Stimulated activated CD4-positive, alpha-beta T cell treated with anti-CD3 and anti-CD28 coated beads, Interleukin-15, amount 100 ng/mL, for 24 hours (primary cell): ENCODE data around the gene MAST4.

Experiments
- DNase-seq: peaks from one replicate; pipeline ENCODE4 v3.0.0-alpha.2; 2020

MAST4 gene

DNA sequence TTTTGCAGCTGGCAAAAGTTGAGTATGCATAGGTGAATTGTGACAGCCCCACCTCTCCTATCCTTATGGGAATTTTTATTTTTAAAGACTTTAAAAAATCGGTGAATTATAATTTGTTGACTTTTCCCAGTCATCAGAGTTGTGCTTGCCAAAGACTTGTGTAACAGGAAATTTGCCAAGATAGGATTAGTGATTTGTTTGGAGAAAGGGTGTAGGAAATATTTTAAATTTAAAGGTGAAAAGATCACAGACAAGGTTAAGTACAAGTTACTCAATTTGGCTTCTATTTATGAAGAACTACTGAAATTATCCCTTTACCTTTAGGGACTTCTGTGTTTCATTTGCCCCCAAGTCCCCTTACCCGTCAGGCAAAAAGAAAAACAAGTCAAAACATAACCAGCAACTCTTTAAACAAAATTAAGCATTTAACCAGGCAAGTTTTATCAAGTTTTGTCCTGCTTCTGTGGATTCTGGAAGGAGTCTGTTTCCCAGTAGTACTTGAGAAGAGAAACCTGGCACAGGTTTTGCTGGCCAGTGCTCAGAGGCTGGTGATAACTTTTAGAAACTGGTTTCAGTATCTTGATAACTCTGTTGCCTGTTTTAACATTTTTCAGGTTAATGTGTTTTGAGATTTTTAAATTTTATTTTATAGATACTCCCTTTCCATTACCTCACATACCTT is 285.4 kb downstream of the MAST4 start:
- no peak for DNase-seq

- no peak for DNase-seq
Observed at GRCh38 chr5:66882606-66883227, 286.5 kb downstream of the MAST4 start.

DNA sequence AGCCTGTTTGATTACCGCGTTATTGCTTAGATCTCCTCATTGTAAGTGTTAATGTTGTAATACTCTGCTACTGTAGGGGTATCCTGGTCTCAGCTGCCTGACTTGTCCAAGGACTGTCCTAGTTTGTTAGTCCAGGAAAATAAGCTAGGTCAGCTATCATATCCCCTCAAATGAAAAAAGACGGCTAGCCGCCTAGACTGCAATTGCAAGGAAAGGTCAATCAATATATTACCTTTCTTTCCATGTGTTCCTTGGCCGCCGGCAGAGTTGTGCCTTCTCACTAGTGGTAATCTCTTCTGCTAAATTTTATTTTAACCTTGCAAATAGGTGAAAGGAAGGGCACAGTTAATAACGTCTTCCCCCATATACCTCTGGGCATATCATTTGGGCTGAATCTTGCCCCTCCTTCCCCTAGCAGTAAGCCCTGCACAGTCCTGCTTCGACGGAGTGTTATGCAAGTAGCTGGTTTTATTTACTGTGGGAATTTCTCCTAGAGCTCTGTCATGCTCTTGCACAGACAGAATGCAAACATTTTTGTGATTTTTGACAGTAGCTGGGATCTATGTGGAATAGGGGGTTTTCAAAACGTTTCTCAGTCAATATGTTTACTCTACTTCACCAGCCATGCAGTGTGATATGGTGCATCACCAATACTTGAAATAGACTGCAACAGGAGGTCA is 288.5 kb downstream of the MAST4 start:
- no peak for DNase-seq

- DNase-seq: no peak
Observed at GRCh38 chr5:66886941-66887340, 290.7 kb downstream of the MAST4 start.

- DNase-seq: no peak
Observed at GRCh38 chr5:66888613-66889012, 292.4 kb downstream of the MAST4 start.

- DNase-seq: no peak
Observed at GRCh38 chr5:66889056-66889455, 292.9 kb downstream of the MAST4 start.

DNA sequence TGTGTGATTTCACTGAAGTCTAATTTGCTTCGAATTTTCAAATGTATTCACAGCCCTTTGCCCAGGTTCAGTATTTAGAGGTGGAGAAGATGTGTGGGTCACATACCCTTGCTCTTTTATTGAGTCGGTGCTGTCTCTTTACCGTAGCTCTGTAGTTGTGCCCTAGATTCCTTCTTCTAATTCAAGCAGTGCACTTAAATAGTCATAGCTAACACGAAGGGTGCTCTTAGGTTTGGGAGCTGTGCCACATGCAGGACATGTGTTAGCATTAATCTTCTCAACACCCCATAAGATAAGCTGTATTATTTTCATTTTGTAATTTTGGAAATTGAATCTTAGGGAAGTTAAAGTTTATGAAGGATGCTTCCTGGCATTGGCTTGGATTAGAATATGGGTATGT is 293.3 kb downstream of the MAST4 start:
- no peak for DNase-seq

- no peak for DNase-seq
Observed at GRCh38 chr5:66891184-66891925, 295.2 kb downstream of the MAST4 start.

DNA sequence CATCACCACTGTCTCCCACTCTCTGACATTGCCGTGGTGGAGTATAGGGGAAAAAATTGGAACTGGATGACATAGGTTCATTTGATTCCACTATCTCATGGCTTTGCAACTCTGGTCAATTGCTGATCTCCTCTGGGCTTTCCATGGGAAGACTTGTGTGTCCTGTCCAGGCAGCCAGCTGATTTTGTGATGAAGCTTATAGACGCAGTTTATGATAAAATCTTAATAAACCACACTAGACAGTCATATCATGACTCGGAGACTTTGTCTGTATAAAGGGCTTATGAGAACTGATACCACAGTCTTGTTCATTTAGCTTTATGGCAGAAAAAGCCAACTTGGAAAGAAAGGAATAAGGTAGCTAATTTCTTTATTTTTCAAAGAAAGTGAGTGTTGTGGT is 296.5 kb downstream of the MAST4 start:
- DNase-seq: no peak

- no peak for DNase-seq
Observed at GRCh38 chr5:66894480-66895240, 298.5 kb downstream of the MAST4 start.

- peak; percentile 11 for DNase-seq
Observed at GRCh38 chr5:66896171-66896570, 300.0 kb downstream of the MAST4 start.

DNA sequence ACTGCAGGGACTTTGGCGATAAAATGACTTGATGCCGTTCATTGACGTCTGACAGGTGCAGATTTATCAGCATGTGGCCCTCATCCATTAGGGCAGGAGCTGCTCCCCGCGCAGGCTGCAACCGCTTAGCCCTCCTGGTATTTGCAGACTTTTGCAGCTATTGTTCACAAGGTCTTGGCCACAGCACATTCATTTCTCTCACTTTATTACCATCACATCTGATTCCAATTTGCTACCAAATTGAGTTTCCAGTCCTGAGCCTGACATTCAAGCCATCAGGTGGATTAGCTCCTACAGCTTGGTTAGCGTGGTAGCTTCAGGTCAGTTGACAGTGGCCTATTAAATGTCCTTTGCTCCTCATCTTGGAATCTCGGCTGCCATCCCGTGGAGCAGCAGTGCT is 301.2 kb downstream of the MAST4 start:
- DNase-seq: no peak

DNA sequence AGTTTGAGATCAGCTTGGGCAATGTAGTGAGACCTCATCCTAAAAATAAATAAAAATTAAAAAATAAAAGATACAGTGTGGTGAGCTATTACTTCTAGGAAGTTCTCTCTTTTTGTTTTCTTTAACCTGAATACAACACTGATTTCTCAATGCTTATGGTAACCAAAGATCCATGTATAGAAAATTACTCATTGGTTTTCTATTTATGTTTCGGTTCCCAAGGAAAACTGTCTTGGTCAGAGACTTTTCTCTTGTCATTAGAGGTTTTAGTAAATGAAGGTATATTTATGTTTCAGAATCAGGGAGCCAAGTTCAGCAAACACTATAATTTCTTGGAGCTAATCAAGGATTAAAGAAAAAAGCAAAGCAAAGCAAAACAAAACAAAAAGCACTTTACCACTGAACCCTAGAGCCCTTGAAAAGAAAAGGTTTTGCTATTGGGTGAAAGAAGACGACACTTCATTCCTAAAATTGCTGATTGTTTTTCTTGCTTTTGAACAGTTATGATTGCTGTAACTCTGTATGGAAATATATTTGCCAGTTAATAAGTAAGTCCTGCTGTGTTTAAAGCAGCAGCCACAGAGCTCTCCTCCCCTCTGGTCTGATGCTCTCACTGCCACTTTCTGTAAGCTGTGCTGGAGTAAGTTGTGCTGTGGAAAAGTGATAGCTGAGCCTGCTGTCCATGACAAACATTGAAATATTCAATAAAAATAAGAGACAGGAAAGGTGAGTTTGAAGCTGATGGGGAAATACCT is 302.2 kb downstream of the MAST4 start:
- DNase-seq: no peak

- no peak for DNase-seq
Observed at GRCh38 chr5:66903218-66903617, 307.0 kb downstream of the MAST4 start.

DNA sequence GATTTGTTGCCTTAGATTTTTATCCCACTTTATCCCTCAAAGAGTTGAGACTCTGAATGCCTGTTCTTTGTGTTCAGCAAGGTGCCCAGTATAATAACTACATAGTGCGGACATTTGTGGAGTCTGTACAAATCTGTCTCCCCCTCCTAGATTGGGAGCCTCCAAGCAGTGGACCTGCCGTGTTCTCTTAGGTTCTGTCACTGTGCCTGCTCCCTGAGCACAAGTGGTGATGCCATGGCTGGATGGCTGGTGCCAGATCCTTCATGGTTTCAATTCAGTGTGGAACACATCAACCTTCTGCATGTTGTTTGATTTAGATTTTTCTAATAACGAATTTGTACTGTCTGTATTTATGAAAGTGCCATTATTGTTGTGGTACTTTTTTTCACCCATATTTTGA is 307.5 kb downstream of the MAST4 start:
- DNase-seq: no peak

GRCh38 chr5:66904189-66904588 is 308.0 kb downstream of the MAST4 start:
- DNase-seq: no peak

DNA sequence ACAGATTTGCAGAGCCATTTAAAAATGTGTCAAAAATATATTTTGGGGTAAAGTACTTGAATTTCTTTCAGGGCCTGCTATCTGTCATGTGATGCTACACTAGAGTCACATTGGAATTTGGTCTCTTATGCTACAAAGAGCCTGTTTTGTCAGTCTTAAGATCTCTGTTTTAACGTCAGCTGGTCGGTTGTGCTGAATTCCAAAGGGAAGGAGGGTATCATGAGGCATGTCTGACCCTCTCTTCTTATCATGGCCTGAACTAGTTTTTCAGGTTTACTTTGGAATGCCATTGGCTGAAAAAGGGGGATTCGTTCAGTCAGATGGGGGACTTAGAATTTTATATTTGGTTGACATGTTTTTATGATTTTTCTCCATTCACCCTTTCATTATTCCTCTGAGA is 309.8 kb downstream of the MAST4 start:
- DNase-seq: no peak

DNA sequence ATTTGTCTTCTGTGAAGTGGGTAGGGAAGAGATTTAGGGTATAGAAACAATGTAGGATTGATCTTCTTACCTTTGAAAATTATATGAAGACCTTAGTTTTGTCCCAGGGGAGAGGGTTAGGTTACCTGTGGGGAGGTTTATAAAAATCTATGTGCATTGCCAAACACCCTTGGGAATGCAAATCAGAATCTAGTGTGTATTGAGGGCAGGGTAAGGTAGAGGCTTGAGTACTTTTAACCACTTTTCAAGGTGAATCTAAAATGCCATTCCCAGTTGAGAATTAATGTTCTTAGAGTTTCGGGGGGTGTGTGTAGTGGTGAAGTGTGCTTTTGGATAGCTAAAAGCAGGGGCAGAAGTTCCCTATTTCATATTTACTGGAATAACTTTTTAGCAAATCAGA is 312.0 kb downstream of the MAST4 start:
- no peak for DNase-seq

DNA sequence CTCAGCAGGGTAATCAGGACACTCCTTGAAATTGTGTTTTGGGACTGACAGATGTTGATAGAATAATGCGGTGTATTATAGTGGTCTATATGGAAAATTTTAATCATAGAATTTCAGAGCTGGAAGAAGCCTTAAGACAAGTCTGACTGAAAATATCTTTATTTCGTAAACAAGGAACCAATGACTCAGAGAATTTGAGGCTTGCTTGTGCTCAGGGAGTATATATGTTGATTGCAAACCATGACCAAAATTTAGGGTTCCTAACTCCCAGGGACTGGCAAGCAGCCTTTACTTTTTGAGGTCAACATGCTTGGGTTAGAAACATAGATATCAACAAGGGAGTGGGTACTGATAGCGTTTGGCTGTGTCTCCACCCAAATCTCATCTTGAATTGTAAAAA is 313.2 kb downstream of the MAST4 start:
- no peak for DNase-seq

- DNase-seq: no peak
Observed at GRCh38 chr5:66912787-66913186, 316.6 kb downstream of the MAST4 start.

GRCh38 chr5:66915531-66915930 is 319.3 kb downstream of the MAST4 start:
- no peak for DNase-seq

DNA sequence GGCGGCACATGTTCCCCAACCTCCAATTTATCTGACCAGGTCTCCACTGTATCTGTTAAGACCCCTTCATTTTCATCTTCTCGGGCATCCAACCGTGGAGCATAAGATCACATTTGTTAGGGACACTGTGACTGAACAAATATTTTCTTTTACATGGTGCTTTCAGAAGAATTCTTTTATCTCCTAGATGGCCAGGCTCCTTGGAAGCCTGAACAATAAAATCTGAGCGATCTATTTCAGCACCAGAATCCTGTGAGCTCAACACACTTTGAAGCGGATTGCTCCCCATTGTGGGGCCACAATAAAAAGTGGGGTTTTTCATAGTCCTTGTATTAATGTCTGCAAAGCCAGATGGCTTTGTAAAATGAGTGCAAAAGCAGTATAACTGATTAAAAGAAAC is 326.7 kb downstream of the MAST4 start:
- no peak for DNase-seq
